Activated T-cell treated with anti-CD3 and anti-CD28 coated beads, Interleukin-2, amount 50 U/mL, for 72 hours (primary cell): ENCODE measurements around the gene PDZD2. TPM values are rescaled to one million over a fixed set of nuclear protein-coding genes. Genes with fewer than 3 reads are reported as not detected.

ENCODE experiments used
- ATAC-seq, 2 donors: fragments of 150-1000 bp; cut with Tn5 transposase; replicated peaks in 1 of 2; 2 replicates each; pipeline ENCODE4 v1.10.0; 2021; ENCODE audit warnings: moderate library complexity in 2 of 2, mild to moderate bottlenecking in 1 of 2
- DNase-seq, 2 donors: peaks; one replicate each; pipeline ENCODE4 v3.0.0; 2021 to 2022; ENCODE audit warnings: mixed read lengths in 1 of 2
- H3K27ac Mint-ChIP-seq: one replicate; pipeline ENCODE4 v1.8.0; 2022; ENCODE audit warnings: mild to moderate bottlenecking, moderate library complexity, mixed read lengths
- H3K27me3 Mint-ChIP-seq: one replicate; pipeline ENCODE4 v1.8.0; 2022; ENCODE audit warnings: low read depth, mixed read lengths
- H3K36me3 Mint-ChIP-seq, 2 donors: one replicate each; pipeline ENCODE4 v1.8.0; 2022; ENCODE audit warnings: mixed read lengths in 2 of 2, mild to moderate bottlenecking in 1 of 2; ENCODE audit not compliant: insufficient read depth in 2 of 2
- H3K4me1 Mint-ChIP-seq: one replicate; pipeline ENCODE4 v1.8.0; 2022; ENCODE audit warnings: low read depth, mixed read lengths
- H3K4me3 Mint-ChIP-seq, 2 donors: one replicate each; pipeline ENCODE4 v1.8.0; 2022; ENCODE audit warnings: mild to moderate bottlenecking in 2 of 2, mixed read lengths in 2 of 2, moderate library complexity in 2 of 2
- H3K9me3 Mint-ChIP-seq, 2 donors: one replicate each; pipeline ENCODE4 v1.8.0; 2022; ENCODE audit warnings: mixed read lengths in 2 of 2
- total RNA-seq, 2 donors: library from RNA; stranded (reverse); gene quantifications; one replicate each; pipeline ENCODE4 v1.2.3, GENCODE V29; 2022

The PDZD2 gene
- total RNA-seq, 2 donors from 2014 or later: 0.02 TPM; not detected in 1

DNA sequence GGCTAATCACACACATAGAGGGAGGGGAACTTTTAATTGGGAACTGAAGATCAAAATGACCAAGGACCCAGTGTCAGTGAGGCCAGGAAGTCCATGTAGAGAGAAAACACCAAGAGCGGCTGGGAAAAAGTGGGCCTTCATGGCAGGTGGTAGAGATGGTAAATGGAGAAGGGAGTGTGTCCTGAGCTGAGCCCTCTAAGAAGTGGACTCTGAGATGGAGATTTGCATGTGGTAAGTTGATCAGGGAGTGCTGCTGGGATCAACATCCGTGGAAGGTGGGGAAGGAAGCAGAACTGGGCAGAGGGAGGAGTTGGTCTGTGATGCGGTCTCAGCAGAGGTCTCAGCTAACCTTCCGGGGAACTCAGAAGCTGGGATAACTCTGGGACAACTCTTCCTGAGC is 18.9 kb upstream of the PDZD2 start:
- ATAC-seq (no peak), DNase-seq (no peak)
- no peak overlapping the region for H3K27ac Mint-ChIP-seq
- peaks cover 19% of the 10 kb centered on the region for H3K27me3 Mint-ChIP-seq
- H3K36me3 Mint-ChIP-seq: no peaks in the 10 kb centered on the region
- H3K9me3 Mint-ChIP-seq: no peaks in the 10 kb centered on the region
- peaks cover 11% of the 10 kb centered on the region for H3K4me1 Mint-ChIP-seq
- no peak overlapping the region for H3K4me3 Mint-ChIP-seq

GRCh38 chr5:31623249-31623648 is 15.7 kb upstream of the PDZD2 start:
- H3K27ac Mint-ChIP-seq: no peak overlapping the region
- no peaks in the 10 kb centered on the region for H3K36me3 Mint-ChIP-seq
- no peak for ATAC-seq
- H3K4me1 Mint-ChIP-seq: peaks cover 7% of the 10 kb centered on the region
- no peak for DNase-seq
- H3K9me3 Mint-ChIP-seq: no peaks in the 10 kb centered on the region
- H3K27me3 Mint-ChIP-seq: peaks cover 27% of the 10 kb centered on the region
- no peak overlapping the region for H3K4me3 Mint-ChIP-seq

DNA sequence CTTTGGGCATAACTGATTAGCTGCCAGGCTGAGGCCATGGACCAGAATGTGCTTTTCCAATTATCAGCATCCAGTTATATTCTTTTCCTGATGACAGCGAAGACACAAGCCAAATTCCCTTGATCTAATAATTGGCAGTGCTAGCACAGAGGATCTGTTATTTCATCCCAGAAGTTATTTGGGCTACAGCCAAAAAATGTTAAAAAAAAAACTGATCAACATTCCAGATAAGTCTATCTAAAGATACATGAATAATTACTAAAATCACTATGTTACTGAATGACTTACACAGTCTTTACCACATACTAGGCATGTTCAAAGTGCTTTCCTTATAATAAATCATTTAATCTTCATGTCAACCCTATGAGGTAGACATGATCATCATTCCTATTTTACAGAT is 13.5 kb upstream of the PDZD2 start:
- Mint-ChIP-seq H3K4me1 (no peaks in the 10 kb centered on the region), H3K4me3 (no peak overlapping the region), H3K36me3 (no peaks in the 10 kb centered on the region), H3K27ac (no peak overlapping the region), H3K9me3 (no peaks in the 10 kb centered on the region), H3K27me3 (peaks cover 11% of the 10 kb centered on the region)
- no peak for DNase-seq
- no peak for ATAC-seq

GRCh38 chr5:31626156-31626555 is 12.8 kb upstream of the PDZD2 start:
- H3K4me1 Mint-ChIP-seq: no peaks in the 10 kb centered on the region
- H3K9me3 Mint-ChIP-seq: no peaks in the 10 kb centered on the region
- no peak overlapping the region for H3K27ac Mint-ChIP-seq
- H3K27me3 Mint-ChIP-seq: peaks cover 19% of the 10 kb centered on the region
- DNase-seq: no peak
- H3K4me3 Mint-ChIP-seq: no peak overlapping the region
- no peak for ATAC-seq
- H3K36me3 Mint-ChIP-seq: no peaks in the 10 kb centered on the region

GRCh38 chr5:31626604-31627234 is 12.2 kb upstream of the PDZD2 start:
- no peak for DNase-seq
- Mint-ChIP-seq H3K36me3 (no peaks in the 10 kb centered on the region), H3K27ac (no peak overlapping the region), H3K4me1 (no peaks in the 10 kb centered on the region), H3K4me3 (no peak overlapping the region), H3K27me3 (peaks cover 22% of the 10 kb centered on the region), H3K9me3 (no peaks in the 10 kb centered on the region)
- no peak for ATAC-seq

- Mint-ChIP-seq H3K27me3 (peaks cover 30% of the 10 kb centered on the region), H3K9me3 (no peaks in the 10 kb centered on the region), H3K4me1 (no peaks in the 10 kb centered on the region), H3K27ac (no peak overlapping the region), H3K4me3 (no peak overlapping the region), H3K36me3 (no peaks in the 10 kb centered on the region)
- DNase-seq (no peak), ATAC-seq (no peak)
Observed at GRCh38 chr5:31630931-31631330, 8.0 kb upstream of the PDZD2 start.

DNA sequence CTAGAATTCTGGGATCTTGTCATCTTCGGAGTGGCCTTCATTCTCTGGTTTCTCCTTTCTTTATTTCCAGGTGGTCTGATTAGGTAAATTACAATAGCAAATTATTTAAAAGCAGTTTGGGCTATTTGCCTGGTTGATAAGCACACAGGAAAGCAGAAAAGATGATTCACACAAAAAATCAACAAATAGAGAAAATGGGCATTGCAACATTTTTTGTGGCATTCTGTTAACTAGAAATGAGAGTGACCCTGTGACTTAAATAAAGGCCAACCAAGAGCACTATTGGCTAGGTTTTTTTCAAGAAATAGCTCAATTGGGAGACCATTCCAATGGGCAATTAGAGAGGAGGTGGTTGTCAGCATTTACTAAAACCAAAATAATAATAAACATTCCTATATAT is 6.5 kb upstream of the PDZD2 start:
- H3K27ac Mint-ChIP-seq: no peak overlapping the region
- H3K9me3 Mint-ChIP-seq: no peaks in the 10 kb centered on the region
- DNase-seq (no peak), ATAC-seq (no peak)
- H3K27me3 Mint-ChIP-seq: peaks cover 36% of the 10 kb centered on the region
- no peaks in the 10 kb centered on the region for H3K36me3 Mint-ChIP-seq
- H3K4me1 Mint-ChIP-seq: no peaks in the 10 kb centered on the region
- H3K4me3 Mint-ChIP-seq: no peak overlapping the region

DNA sequence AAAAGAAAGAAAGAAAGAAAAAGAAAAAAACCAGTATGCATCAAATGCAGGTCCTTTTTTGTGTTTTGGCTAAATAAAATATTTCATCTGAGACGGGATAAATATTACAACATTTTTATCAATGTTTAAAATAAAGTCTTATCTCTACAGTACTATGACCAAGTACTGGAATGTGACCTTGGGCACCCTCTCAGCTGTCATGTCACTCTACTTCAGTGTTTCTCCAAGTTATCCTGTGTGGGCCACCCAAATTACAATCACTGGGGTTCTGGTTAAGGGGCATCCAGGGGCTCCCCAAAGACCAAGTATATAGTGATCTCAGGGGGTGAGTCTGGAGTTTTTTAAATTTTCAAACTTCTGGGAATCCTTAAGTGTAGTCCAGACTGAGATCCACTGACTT is 3.5 kb upstream of the PDZD2 start:
- ATAC-seq (no peak), DNase-seq (no peak)
- peaks cover 9% of the 10 kb centered on the region for H3K4me1 Mint-ChIP-seq
- no peak overlapping the region for H3K4me3 Mint-ChIP-seq
- H3K9me3 Mint-ChIP-seq: no peaks in the 10 kb centered on the region
- peaks cover 46% of the 10 kb centered on the region for H3K27me3 Mint-ChIP-seq
- H3K36me3 Mint-ChIP-seq: no peaks in the 10 kb centered on the region
- H3K27ac Mint-ChIP-seq: no peak overlapping the region

DNA sequence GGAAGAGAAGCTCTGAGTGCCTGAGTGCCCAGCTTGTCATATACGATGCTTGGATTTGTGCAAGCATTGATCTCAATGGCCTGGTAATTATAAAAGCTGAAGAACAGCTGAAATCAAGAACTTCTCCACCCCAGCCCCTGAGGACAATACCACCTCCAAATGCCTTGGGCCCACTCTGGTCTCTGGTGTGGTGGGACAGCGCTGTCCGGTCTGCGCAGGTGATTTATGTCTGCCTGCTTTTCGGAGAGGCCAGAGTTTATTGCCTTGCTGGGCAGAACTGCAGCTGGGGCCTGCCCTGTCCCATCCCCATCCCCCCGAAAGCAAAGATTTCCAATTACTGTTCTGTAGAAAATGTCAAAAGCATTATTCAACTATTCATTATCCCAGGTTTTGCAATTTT is 1.1 kb upstream of the PDZD2 start:
- DNase-seq: no peak
- peaks cover 36% of the 10 kb centered on the region for H3K27me3 Mint-ChIP-seq

DNA sequence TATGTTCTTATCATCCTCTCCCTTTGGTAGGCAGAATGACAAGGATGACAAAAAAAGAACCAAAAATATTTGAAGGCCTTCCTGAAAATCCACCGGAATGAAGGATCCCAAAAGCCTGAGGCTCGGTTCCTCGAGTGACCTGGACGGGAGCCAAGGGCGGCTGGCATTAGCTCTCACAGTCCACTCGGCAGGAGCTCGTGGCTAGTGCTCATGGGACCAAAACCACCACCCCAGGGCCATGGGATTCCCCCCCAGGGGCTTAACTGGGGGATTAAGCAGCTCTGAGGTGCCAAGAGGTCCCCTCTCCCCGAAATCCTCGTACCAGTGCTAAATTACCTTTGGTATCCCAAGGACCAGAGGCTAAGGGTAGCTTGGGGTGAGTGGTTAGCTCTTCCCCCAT is 586 bp upstream of the PDZD2 start:
- Mint-ChIP-seq H3K9me3 (no peaks in the 10 kb centered on the region), H3K4me1 (peaks cover 9% of the 10 kb centered on the region), H3K36me3 (no peaks in the 10 kb centered on the region), H3K27me3 (peaks cover 31% of the 10 kb centered on the region), H3K27ac (no peak overlapping the region), H3K4me3 (peak overlapping the region; percentile 89 to 90)
- DNase-seq (peak in 1 of 2 donors; percentile 4), ATAC-seq (peak in 1 of 2 donors; percentile 5)

More for the DNA sequence above, 1.1 kb upstream of the PDZD2 start:
- Mint-ChIP-seq H3K4me3 (peak overlapping the region in 1 of 2 donors; percentile 90), H3K9me3 (no peaks in the 10 kb centered on the region), H3K36me3 (no peaks in the 10 kb centered on the region), H3K4me1 (peaks cover 9% of the 10 kb centered on the region), H3K27ac (no peak overlapping the region)
- ATAC-seq: no peak

- Mint-ChIP-seq H3K4me1 (peaks cover 9% of the 10 kb centered on the region), H3K36me3 (no peaks in the 10 kb centered on the region), H3K27me3 (peaks cover 30% of the 10 kb centered on the region), H3K4me3 (peak overlapping the region; percentile 55 to 66), H3K27ac (no peak overlapping the region), H3K9me3 (no peaks in the 10 kb centered on the region)
- ATAC-seq (peak; percentile 10 to 27), DNase-seq (peak; percentile 6 to 12)
Observed at GRCh38 chr5:31639481-31640411, 815 bp downstream of the PDZD2 start.

DNA sequence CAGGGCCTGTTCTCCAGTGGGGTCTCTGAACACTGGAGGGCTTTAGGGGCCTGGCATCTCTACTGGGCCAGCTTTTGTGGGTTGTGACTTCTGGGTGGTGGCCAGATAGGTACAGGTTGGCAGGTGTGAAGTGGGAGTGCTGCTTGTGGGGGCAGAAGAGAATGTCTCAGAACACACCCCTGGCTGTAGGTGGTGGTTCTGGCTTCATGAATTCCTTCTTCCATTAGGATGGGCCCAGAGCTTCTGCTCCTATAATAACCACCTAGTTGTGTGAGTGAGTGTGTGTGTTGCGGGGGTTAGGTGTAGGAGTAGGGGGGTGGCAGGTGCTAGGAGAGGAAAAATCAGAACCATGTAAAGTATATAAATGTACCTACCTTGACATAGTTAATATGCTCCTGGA is 1.6 kb downstream of the PDZD2 start:
- no peaks in the 10 kb centered on the region for H3K36me3 Mint-ChIP-seq
- H3K9me3 Mint-ChIP-seq: no peaks in the 10 kb centered on the region
- ATAC-seq: no peak
- no peak overlapping the region for H3K27ac Mint-ChIP-seq
- H3K4me1 Mint-ChIP-seq: peaks cover 9% of the 10 kb centered on the region
- no peak overlapping the region for H3K4me3 Mint-ChIP-seq
- DNase-seq: no peak
- peaks cover 30% of the 10 kb centered on the region for H3K27me3 Mint-ChIP-seq

GRCh38 chr5:31641059-31641458 is 2.1 kb downstream of the PDZD2 start:
- Mint-ChIP-seq H3K36me3 (no peaks in the 10 kb centered on the region), H3K4me3 (no peak overlapping the region), H3K9me3 (no peaks in the 10 kb centered on the region), H3K27ac (no peak overlapping the region), H3K27me3 (peaks cover 26% of the 10 kb centered on the region), H3K4me1 (peaks cover 9% of the 10 kb centered on the region)
- ATAC-seq: no peak
- no peak for DNase-seq
